K562 (cell line): Measurements from ENCODE around the gene SETD4. TPM values are rescaled to one million over a fixed set of nuclear protein-coding genes. Genes with fewer than 3 reads are reported as not detected.
A peak's percentile ranks its signal among the peaks of the same experiment; 100 is the strongest.

ENCODE experiments used
- ATAC-seq: fragments of 200-7000 bp; cut with Tn5 transposase; 3 replicates; pipeline ENCODE4 v1.9.1; 2020; ENCODE audit warnings: moderate library complexity
- BruUV-seq: library from RNA; stranded (reverse); fragments of 400-500 nt; replicated peaks from 2 replicates; lab custom pipeline; 2021; lab: Mats Ljungman, UMichigan
- CTCF ChIA-PET: fragments of 300-600 bp; formaldehyde crosslinking; extraction: SDS; loops from one replicate; lab custom pipeline; 2021; ENCODE audit warnings: low intra/inter-chr PET ratio; lab: Yijun Ruan, JAX
- POLR2A ChIA-PET: fragments of 300-600, 350-650 bp; sonication (Branson Sonifier 250); formaldehyde crosslinking; extraction: SDS; loops from one replicate; lab custom pipeline; 2021; ENCODE audit warnings: antibody characterized with exemption, inconsistent platforms; lab: Yijun Ruan, JAX
- DNase-seq, 4 experiments: peaks; one replicate each; pipeline versions ENCODE4 v3.0.0 to v3.0.0-alpha.2; 2011 to 2018; ENCODE audit warnings: low spot score in 3 of 4, mixed read lengths in 3 of 4; ENCODE audit errors: extremely low read depth in 1 of 4
- FAIRE-seq: peaks from 2 replicates; lab custom pipeline; 2011; peaks lifted over from hg19 to GRCh38; lab: Jason Lieb, UNC
- H2AFZ ChIP-seq: 2 replicates; pipeline ENCODE4 v1.6.0; 2011; ENCODE audit warnings: low read depth, low read length, control low read depth, inconsistent platforms
- H3K27ac ChIP-seq: fragments of 200-600 bp; 3 replicates; pipeline ENCODE4 v1.8.0; 2011; ENCODE audit warnings: low read depth, mild to moderate bottlenecking, control low read depth, inconsistent platforms, low read length, moderate library complexity, mixed read lengths; ENCODE audit errors: extremely low read depth
- H3K27me3 ChIP-seq, 2 experiments: fragments of 300-600 bp in 1 of 2; 2 replicates in 1 of 2; 3 replicates in 1 of 2; pipeline versions ENCODE4 v1.6.0 to v1.8.0; 2011; ENCODE audit warnings: inconsistent platforms in 2 of 2, low read length in 2 of 2, mild to moderate bottlenecking in 1 of 2, mixed read lengths in 1 of 2, moderate library complexity in 1 of 2; ENCODE audit not compliant: control insufficient read depth in 2 of 2, insufficient read depth in 2 of 2
- H3K36me3 ChIP-seq: fragments of 300-600 bp; 3 replicates; pipeline ENCODE4 v1.8.0; 2011; ENCODE audit warnings: mild to moderate bottlenecking, low read length, inconsistent platforms; ENCODE audit not compliant: control insufficient read depth, insufficient read depth
- H3K4me1 ChIP-seq, 2 experiments: fragments of 200-600 bp in 1 of 2; replicated peaks in 1 of 2; 2 replicates in 1 of 2; 3 replicates in 1 of 2; pipeline versions ENCODE4 v1.5.1 to v1.8.0; 2011; ENCODE audit warnings: inconsistent platforms in 2 of 2, low read length in 2 of 2, mild to moderate bottlenecking in 1 of 2, mixed read lengths in 1 of 2, moderate library complexity in 1 of 2; ENCODE audit not compliant: control insufficient read depth in 2 of 2, insufficient read depth in 2 of 2
- H3K4me2 ChIP-seq: 2 replicates; pipeline ENCODE4 v1.6.1; 2011; ENCODE audit warnings: low read length, control low read depth, inconsistent platforms, mixed read lengths; ENCODE audit not compliant: insufficient read depth
- H3K4me3 ChIP-seq: fragments of 200-600 bp; sonication (generic), shearing (Covaris generic); 2 replicates; pipeline ENCODE4 v1.5.1; 2016; ENCODE audit warnings: control low read depth, inconsistent platforms
- H3K79me2 ChIP-seq: fragments of 200-600 bp; 3 replicates; pipeline ENCODE4 v1.8.0; 2011; ENCODE audit warnings: low read length, inconsistent platforms; ENCODE audit not compliant: control insufficient read depth, insufficient read depth
- H3K9ac ChIP-seq, 2 experiments: 2 replicates each; pipeline versions ENCODE4 v1.6.0 to v1.6.1; 2011; ENCODE audit warnings: low read depth in 2 of 2, low read length in 2 of 2, control low read depth in 1 of 2, inconsistent platforms in 1 of 2, mild to moderate bottlenecking in 1 of 2, mixed read lengths in 1 of 2; ENCODE audit not compliant: insufficient read depth in 1 of 2
- H3K9me1 ChIP-seq: one replicate; pipeline ENCODE4 v1.6.0; 2011; ENCODE audit warnings: inconsistent platforms, mild to moderate bottlenecking, low read length, moderate library complexity; ENCODE audit not compliant: control insufficient read depth, insufficient read depth
- H3K9me3 ChIP-seq: replicated peaks from 2 replicates; pipeline ENCODE4 v1.5.1; 2011; ENCODE audit warnings: low read depth, low read length, inconsistent platforms; ENCODE audit not compliant: control insufficient read depth, insufficient read depth
- H4K20me1 ChIP-seq: replicated peaks from 2 replicates; pipeline ENCODE4 v1.6.1; 2011; ENCODE audit warnings: low read length, inconsistent platforms, mixed read lengths; ENCODE audit not compliant: control insufficient read depth, insufficient read depth
- ERF ChIP-seq: fragments of 450-650 bp; formaldehyde crosslinking; IDR thresholded peaks from 2 replicates; pipeline ENCODE4 v1.4.0; 2020; ENCODE audit warnings: mild to moderate bottlenecking, mixed read lengths
- FOXM1 ChIP-seq, 2 experiments: fragments of 450-650 bp in 1 of 2; sonication (generic) in 1 of 2; formaldehyde crosslinking in 1 of 2; IDR thresholded peaks; 2 replicates each; pipeline versions ENCODE4 v1.6.1 to v1.9.0; 2017 to 2022; ENCODE audit warnings: low read depth in 2 of 2, mild to moderate bottlenecking in 2 of 2, missing genetic modification reagents in 1 of 2, moderate library complexity in 1 of 2
- GTF2A2 ChIP-seq: IDR thresholded peaks from 2 replicates; pipeline ENCODE4 v1.6.1; 2016; ENCODE audit warnings: mild to moderate bottlenecking, missing genetic modification characterization, missing compliant biosample characterization
- HLTF ChIP-seq: fragments of 450-650 bp; IDR thresholded peaks from 2 replicates; pipeline ENCODE4 v1.6.1; 2016
- HNRNPH1 ChIP-seq: fragments of 200-400 bp; formaldehyde crosslinking; optimal IDR thresholded peaks from 2 replicates; pipeline ENCODE3; 2017; ENCODE audit warnings: low read depth, mild to moderate bottlenecking, low read length, moderate library complexity
- KLF6 ChIP-seq: fragments of 250-450 bp; sonication (Bioruptor Pico); IDR thresholded peaks from 2 replicates; pipeline ENCODE4 v1.4.0; 2020; ENCODE audit warnings: mild to moderate bottlenecking, moderate library complexity, borderline replicate concordance
- NR1H2 ChIP-seq: sonication (generic); formaldehyde crosslinking; IDR thresholded peaks from 2 replicates; pipeline ENCODE4 v1.4.0; 2020; ENCODE audit warnings: mild to moderate bottlenecking, missing genetic modification reagents
- NR2C1 ChIP-seq, 2 experiments: fragments of 450-650 bp; IDR thresholded peaks; 2 replicates each; pipeline ENCODE4 v1.6.1; 2017; ENCODE audit warnings: mild to moderate bottlenecking in 2 of 2, antibody characterized with exemption in 1 of 2, inconsistent platforms in 1 of 2, missing compliant biosample characterization in 1 of 2, missing genetic modification characterization in 1 of 2
- NR4A1 ChIP-seq, 2 experiments: fragments of 250-450 bp in 1 of 2; fragments of 450-650 bp in 1 of 2; sonication (Bioruptor Pico) in 1 of 2; IDR thresholded peaks; 2 replicates each; pipeline versions ENCODE4 v1.4.0 to v1.6.1; 2016 to 2020; ENCODE audit warnings: mild to moderate bottlenecking in 2 of 2, missing compliant biosample characterization in 1 of 2, missing genetic modification characterization in 1 of 2, moderate library complexity in 1 of 2
- PTRF ChIP-seq: fragments of 450-650 bp; IDR thresholded peaks from 2 replicates; pipeline ENCODE4 v1.6.1; 2016; ENCODE audit warnings: mild to moderate bottlenecking, missing genetic modification characterization, missing compliant biosample characterization
- PTTG1 ChIP-seq: fragments of 450-650 bp; IDR thresholded peaks from 2 replicates; pipeline ENCODE4 v1.6.1; 2016; ENCODE audit warnings: low read depth, mild to moderate bottlenecking, missing genetic modification characterization, missing compliant biosample characterization
- PYGO2 ChIP-seq: fragments of 450-650 bp; IDR thresholded peaks from 2 replicates; pipeline ENCODE4 v1.6.1; 2016; ENCODE audit warnings: mild to moderate bottlenecking, missing genetic modification characterization, moderate library complexity, missing compliant biosample characterization
- RBM15 ChIP-seq: fragments of 200-400 bp; formaldehyde crosslinking; IDR thresholded peaks from 2 replicates; pipeline ENCODE4 v1.6.1; 2018; ENCODE audit warnings: mild to moderate bottlenecking, low read length, moderate library complexity; ENCODE audit not compliant: insufficient read depth
- SMARCB1 ChIP-seq: IDR thresholded peaks from 2 replicates; pipeline ENCODE4 v1.6.1; 2011; ENCODE audit warnings: improper control_type of control experiment, low read depth; ENCODE audit not compliant: insufficient read length
- ZNF253 ChIP-seq: fragments of 250-450 bp; sonication (Bioruptor Pico); conservative IDR thresholded peaks from 2 replicates; pipeline ENCODE4 v1.6.1; 2021; ENCODE audit warnings: mild to moderate bottlenecking
- ZNF41 ChIP-seq: fragments of 250-450 bp; sonication (Bioruptor Pico); conservative IDR thresholded peaks from 2 replicates; pipeline ENCODE4 v1.4.0; 2020; ENCODE audit warnings: mild to moderate bottlenecking
- ZNF668 ChIP-seq: fragments of 250-450 bp; sonication (Bioruptor Pico); IDR thresholded peaks from 2 replicates; pipeline ENCODE4 v1.8.0; 2022; ENCODE audit warnings: mild to moderate bottlenecking, inconsistent platforms
- WGBS: fragments of 100-300 bp; shearing (Covaris generic); methylation state at CpG from one replicate; pipeline ENCODE4 v1.1.6; 2016; ENCODE audit warnings: low coverage, mixed read lengths; ENCODE audit not compliant: insufficient coverage; ENCODE audit errors: missing lambda C conversion rate; 5-methylcytosine and 5-hydroxymethylcytosine counted together
- in situ Hi-C: fragments of 300-500 bp; cut with MboI; formaldehyde crosslinking; loops from 4 replicates; pipeline ENCODE4 v1.15.0; 2018; ENCODE audit warnings: inconsistent platforms, mixed read lengths
- intact Hi-C: fragments of 100-400 bp; cut with micrococcal nuclease; formaldehyde crosslinking; loops from 2 replicates; pipeline ENCODE4 v1.14.2; 2022
- polyA plus RNA-seq, 8 experiments: library from polyadenylated mRNA; depleted of rRNA in 4 of 8; stranded (reverse) in 5 of 8; unstranded in 3 of 8; fragments of >200 nt; fragmentation: Nextera tagmentation in 2 of 8; fragmentation: Illumina TruSeq in 1 of 8; extraction: Ambion mirVana in 2 of 8; extraction: Trizol in 1 of 8; gene quantifications; 2 replicates each; pipeline versions ENCODE4 v1.2.1 to v1.2.3, GENCODE V29; 2011 to 2014; ENCODE audit warnings: inconsistent platforms in 1 of 8, missing spikeins in 1 of 8
- total RNA-seq, 7 experiments: library from RNA; depleted of rRNA in 6 of 7; stranded (reverse); fragments of >200 nt in 6 of 7; fragmentation: Illumina TruSeq in 2 of 7; extraction: Trizol in 2 of 7; gene quantifications; 2 replicates each; pipeline versions ENCODE4 v1.2.1 to v1.2.3, GENCODE V29; 2011 to 2021; ENCODE audit warnings: low replicate concordance in 1 of 7
- TF ChIP-seq, protein P1 (sequence below): IDR thresholded peaks from 2 replicates; pipeline ENCODE4 v1.6.1; 2014; ENCODE audit warnings: antibody characterized with exemption
- TF ChIP-seq, protein P2 (sequence below): fragments of 200-800 bp; sonication (Bioruptor generic); IDR thresholded peaks from 2 replicates; pipeline ENCODE4 v1.6.1; 2017; ENCODE audit warnings: missing genetic modification characterization, missing compliant biosample characterization
- TF ChIP-seq, protein P3 (sequence below): sonication (generic); formaldehyde crosslinking; IDR thresholded peaks from 2 replicates; pipeline ENCODE4 v1.8.0; 2022; ENCODE audit warnings: mild to moderate bottlenecking, missing genetic modification reagents

The SETD4 gene
- total and polyA plus RNA-seq, 9 of the 15 experiments (the other 6 are each of a cell fraction or from before 2014, with no cell fraction given), result 16.1 to 51.3 (median 25.7) TPM

DNA sequence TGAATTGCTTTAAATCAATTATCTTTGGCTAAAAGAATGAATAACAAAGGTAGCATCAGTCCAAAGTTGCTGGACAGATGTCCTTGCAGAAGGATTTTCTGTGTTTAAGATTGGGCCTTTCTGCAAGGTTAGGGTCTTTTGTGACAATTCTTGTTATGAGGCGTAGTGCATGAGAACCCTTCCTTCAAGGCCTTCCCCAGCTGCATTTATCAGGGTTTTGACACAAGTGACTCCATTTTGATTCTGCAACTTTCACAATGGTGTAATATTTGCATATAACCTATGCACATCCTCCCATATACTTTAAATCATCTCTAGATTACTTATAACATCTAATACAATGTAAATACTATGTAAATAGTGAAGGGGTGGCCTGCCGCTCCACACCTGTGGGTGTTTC lies 1.1 kb upstream of the SETD4 start:
- Histone ChIP-seq H2AFZ (peak overlapping the region; percentile 92; the same call in 1 of the 2 replicates), H3K4me2 (no peak overlapping the region), H3K27ac (no peak overlapping the region), H3K9ac (no peak overlapping the region), H3K4me1 (peaks cover 16 to 18% of the 10 kb centered on the region in 2 experiments; a peak in 4 of 5 replicates), H3K9me1 (no peaks in the 10 kb centered on the region), H3K9me3 (no peaks in the 10 kb centered on the region), H3K4me3 (no peak overlapping the region), H4K20me1 (no peaks in the 10 kb centered on the region), H3K36me3 (peaks cover 25% of the 10 kb centered on the region; the same call in 2 of the 3 replicates), H3K79me2 (peaks cover 23% of the 10 kb centered on the region), H3K27me3 (no peaks in the 10 kb centered on the region)
- intact Hi-C loops (loop anchor here (5.0 kb wide), 1 partner anchor 51 kb away; no protein-coding TSS in a partner anchor), in situ Hi-C loops (no loop called here)
- WGBS, result 100% methylated on average over 2 of the region's 2 CpGs
- no peak for FAIRE-seq
- no TSS peak for BruUV-seq
- no peak for DNase-seq
- CTCF ChIA-PET, result no interaction called here
- POLR2A ChIA-PET, result no interaction called here
- no peak for ATAC-seq
- TF ChIP-seq, protein P1, sequence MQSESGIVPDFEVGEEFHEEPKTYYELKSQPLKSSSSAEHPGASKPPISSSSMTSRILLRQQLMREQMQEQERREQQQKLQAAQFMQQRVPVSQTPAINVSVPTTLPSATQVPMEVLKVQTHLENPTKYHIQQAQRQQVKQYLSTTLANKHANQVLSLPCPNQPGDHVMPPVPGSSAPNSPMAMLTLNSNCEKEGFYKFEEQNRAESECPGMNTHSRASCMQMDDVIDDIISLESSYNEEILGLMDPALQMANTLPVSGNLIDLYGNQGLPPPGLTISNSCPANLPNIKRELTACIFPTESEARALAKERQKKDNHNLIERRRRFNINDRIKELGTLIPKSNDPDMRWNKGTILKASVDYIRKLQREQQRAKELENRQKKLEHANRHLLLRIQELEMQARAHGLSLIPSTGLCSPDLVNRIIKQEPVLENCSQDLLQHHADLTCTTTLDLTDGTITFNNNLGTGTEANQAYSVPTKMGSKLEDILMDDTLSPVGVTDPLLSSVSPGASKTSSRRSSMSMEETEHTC, result no peak
- TF ChIP-seq ERF (CRISPR knock-in tag) (no peak), HNRNPH1 (no peak), PYGO2 (tag) (peak; percentile 69; the same call in 1 of the 2 replicates), NR2C1 (IDR thresholded peaks at IDR 0.05) (no peak), NR2C1 (tag; IDR thresholded peaks at IDR 0.05) (peak; percentile 66), KLF6 (CRISPR knock-in tag) (0 out of 2 replicates have a peak, but pooled peaks have one; percentile 14), NR1H2 (CRISPR knock-in tag) (no peak), FOXM1 (IDR thresholded peaks at IDR 0.05; ENCODE audit: low read depth) (no peak), FOXM1 (CRISPR knock-in tag; IDR thresholded peaks at IDR 0.05; ENCODE audit: low read depth) (no peak), HLTF (no peak), PTRF (tag) (peak; percentile 86), GTF2A2 (tag) (peak; percentile 79), ZNF41 (CRISPR knock-in tag) (0 out of 2 replicates have a peak, but pooled peaks have one; percentile 55), ZNF253 (CRISPR knock-in tag) (no peak), PTTG1 (tag) (peak; percentile 74), NR4A1 (CRISPR knock-in tag; IDR thresholded peaks at IDR 0.05) (no peak), NR4A1 (tag; IDR thresholded peaks at IDR 0.05) (peak; percentile 86), RBM15 (no peak), SMARCB1 (no peak), ZNF668 (CRISPR knock-in tag) (0 out of 2 replicates have a peak, but pooled peaks have one; percentile 33)
- TF ChIP-seq, protein P2, sequence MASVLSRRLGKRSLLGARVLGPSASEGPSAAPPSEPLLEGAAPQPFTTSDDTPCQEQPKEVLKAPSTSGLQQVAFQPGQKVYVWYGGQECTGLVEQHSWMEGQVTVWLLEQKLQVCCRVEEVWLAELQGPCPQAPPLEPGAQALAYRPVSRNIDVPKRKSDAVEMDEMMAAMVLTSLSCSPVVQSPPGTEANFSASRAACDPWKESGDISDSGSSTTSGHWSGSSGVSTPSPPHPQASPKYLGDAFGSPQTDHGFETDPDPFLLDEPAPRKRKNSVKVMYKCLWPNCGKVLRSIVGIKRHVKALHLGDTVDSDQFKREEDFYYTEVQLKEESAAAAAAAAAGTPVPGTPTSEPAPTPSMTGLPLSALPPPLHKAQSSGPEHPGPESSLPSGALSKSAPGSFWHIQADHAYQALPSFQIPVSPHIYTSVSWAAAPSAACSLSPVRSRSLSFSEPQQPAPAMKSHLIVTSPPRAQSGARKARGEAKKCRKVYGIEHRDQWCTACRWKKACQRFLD, result no peak
- TF ChIP-seq, protein P3, sequence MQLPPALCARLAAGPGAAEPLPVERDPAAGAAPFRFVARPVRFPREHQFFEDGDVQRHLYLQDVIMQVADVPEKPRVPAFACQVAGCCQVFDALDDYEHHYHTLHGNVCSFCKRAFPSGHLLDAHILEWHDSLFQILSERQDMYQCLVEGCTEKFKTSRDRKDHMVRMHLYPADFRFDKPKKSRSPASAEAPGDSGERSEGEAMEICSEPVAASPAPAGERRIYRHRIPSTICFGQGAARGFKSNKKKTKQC (CRISPR knock-in tag), result no peak
